ENCODE data around the gene B3GALT5.

B3GALT5 gene

GRCh38 chr21:39612233-39613040, at the start of gene B3GALT5:
Gene B3GALT5, plus strand, starts transcription at chr21:39612940. Its CDS starts 47,620 bp downstream, at chr21:39660560.
- Mint-ChIP-seq H3K9me3 (peaks cover 5% of the 10 kb centered on the region), H3K4me1 (peaks cover 47% of the 10 kb centered on the region), H3K4me3 (peak within 1 kb of the TSS; percentile 84), H3K27ac (peak within 1 kb of the TSS; percentile 32), H3K27me3 (ENCODE audit: low read depth, poor library complexity) (peaks cover 48% of the 10 kb centered on the region), H3K36me3 (ENCODE audit: low read depth) (peaks cover 6% of the 10 kb centered on the region)
- TF ChIP-seq, protein P1, sequence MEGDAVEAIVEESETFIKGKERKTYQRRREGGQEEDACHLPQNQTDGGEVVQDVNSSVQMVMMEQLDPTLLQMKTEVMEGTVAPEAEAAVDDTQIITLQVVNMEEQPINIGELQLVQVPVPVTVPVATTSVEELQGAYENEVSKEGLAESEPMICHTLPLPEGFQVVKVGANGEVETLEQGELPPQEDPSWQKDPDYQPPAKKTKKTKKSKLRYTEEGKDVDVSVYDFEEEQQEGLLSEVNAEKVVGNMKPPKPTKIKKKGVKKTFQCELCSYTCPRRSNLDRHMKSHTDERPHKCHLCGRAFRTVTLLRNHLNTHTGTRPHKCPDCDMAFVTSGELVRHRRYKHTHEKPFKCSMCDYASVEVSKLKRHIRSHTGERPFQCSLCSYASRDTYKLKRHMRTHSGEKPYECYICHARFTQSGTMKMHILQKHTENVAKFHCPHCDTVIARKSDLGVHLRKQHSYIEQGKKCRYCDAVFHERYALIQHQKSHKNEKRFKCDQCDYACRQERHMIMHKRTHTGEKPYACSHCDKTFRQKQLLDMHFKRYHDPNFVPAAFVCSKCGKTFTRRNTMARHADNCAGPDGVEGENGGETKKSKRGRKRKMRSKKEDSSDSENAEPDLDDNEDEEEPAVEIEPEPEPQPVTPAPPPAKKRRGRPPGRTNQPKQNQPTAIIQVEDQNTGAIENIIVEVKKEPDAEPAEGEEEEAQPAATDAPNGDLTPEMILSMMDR (IDR thresholded peaks at IDR 0.05) = no peak
- peak; percentile 86 for DNase-seq

GRCh38 chr21:39564200-39564599, 48.5 kb upstream of the B3GALT5 start:
- H3K27me3 Mint-ChIP-seq (ENCODE audit: low read depth, poor library complexity) = peaks cover 7% of the 10 kb centered on the region
- H3K4me3 Mint-ChIP-seq = no peak overlapping the region
- H3K36me3 Mint-ChIP-seq (ENCODE audit: low read depth) = no peaks in the 10 kb centered on the region
- no peak overlapping the region for H3K27ac Mint-ChIP-seq
- no peaks in the 10 kb centered on the region for H3K4me1 Mint-ChIP-seq
- H3K9me3 Mint-ChIP-seq = no peaks in the 10 kb centered on the region
- DNase-seq = no peak
- TF ChIP-seq, protein P1 (IDR thresholded peaks at IDR 0.05) = no peak

- Mint-ChIP-seq H3K4me1 (no peaks in the 10 kb centered on the region), H3K9me3 (no peaks in the 10 kb centered on the region), H3K27ac (no peak overlapping the region), H3K27me3 (ENCODE audit: low read depth, poor library complexity) (peaks cover 7% of the 10 kb centered on the region), H3K4me3 (no peak overlapping the region), H3K36me3 (ENCODE audit: low read depth) (no peaks in the 10 kb centered on the region)
- no peak for DNase-seq
- TF ChIP-seq, protein P1 (IDR thresholded peaks at IDR 0.05) = no peak
Observed at GRCh38 chr21:39567180-39567972, 45.4 kb upstream of the B3GALT5 start.

DNA sequence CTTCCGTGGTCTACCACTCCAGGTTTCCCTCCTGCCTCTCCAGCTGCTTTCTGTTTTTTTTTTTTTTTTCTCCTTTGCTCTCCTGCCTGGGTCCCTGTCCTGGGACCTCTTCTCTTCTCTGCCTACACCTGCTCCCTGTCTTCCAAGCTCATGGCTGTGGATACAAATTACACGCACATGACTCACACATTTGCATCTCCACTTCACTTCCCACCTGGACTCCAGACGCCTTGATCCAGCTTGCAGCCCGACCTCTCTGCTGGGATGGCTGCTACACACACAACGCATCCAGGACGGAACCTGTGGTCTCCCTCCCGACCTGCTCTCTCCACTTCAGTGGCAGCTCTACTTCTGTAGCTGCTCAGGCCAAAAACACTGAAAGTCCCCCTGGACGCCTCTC, 44.4 kb upstream of the B3GALT5 start:
- no peaks in the 10 kb centered on the region for H3K36me3 Mint-ChIP-seq (ENCODE audit: low read depth)
- no peaks in the 10 kb centered on the region for H3K4me1 Mint-ChIP-seq
- H3K27ac Mint-ChIP-seq = no peak overlapping the region
- DNase-seq = no peak
- peaks cover 4% of the 10 kb centered on the region for H3K27me3 Mint-ChIP-seq (ENCODE audit: low read depth, poor library complexity)
- TF ChIP-seq, protein P1 (IDR thresholded peaks at IDR 0.05) = no peak
- H3K4me3 Mint-ChIP-seq = no peak overlapping the region
- H3K9me3 Mint-ChIP-seq = no peaks in the 10 kb centered on the region

DNA sequence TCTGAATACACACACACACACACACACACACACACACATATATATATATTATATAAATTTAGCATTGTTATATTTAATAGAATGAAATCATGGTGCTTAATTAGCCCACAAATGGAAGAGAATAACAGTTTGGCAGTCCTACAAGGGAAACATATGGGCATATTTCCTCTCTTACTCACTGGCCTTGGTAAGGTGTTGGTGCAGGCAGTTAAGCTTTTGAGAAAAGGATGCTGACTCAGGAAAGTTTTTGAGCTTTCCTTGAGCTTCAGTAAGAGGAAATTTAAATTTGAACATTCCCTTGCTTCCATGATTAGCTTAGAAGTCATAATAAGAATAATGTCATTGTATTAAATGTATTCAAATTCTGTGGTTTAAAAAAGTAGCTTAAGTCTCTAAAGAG, 37.0 kb upstream of the B3GALT5 start:
- Mint-ChIP-seq H3K4me1 (no peaks in the 10 kb centered on the region), H3K4me3 (no peak overlapping the region), H3K9me3 (peaks cover 25% of the 10 kb centered on the region), H3K27me3 (ENCODE audit: low read depth, poor library complexity) (peaks cover 3% of the 10 kb centered on the region), H3K27ac (no peak overlapping the region), H3K36me3 (ENCODE audit: low read depth) (no peaks in the 10 kb centered on the region)
- TF ChIP-seq, protein P1 (IDR thresholded peaks at IDR 0.05) = no peak
- no peak for DNase-seq

All from nephron progenitor cell (in vitro differentiated cells).